ENCODE results near the gene SLC44A1.
A peak's percentile ranks its signal among the peaks of the same experiment; 100 is the strongest.
"Not testable (repeated sequence)": the region's sequence is repeated elsewhere in the genome, so short reads cannot be mapped to it uniquely, and the experiment has no call there.

The SLC44A1 gene

DNA sequence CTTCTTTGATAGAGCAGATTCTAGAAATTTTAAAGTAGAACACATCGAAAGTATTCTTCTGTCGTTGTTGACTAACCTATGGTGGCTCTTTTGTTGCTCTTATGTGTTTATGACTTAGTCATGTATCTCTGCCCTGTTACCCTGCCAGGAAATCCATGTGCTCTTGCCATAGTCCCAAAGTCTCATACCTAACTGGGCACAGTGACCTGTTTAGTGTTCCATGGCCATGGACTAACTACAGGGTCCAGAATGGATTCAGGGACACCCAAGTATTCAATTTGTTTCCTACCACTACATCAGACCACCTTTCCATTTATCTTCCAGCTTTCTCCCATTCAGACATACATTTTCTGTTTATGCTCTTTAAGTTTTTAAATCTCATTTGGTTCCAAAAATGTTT is 18.0 kb downstream of the SLC44A1 start:
- DNase-seq (ENCODE audit: low read depth) = no peak
- no peak for TF ChIP-seq MYC (IDR thresholded peaks at IDR 0.05; ENCODE audit: low read depth, low read length)
- TF ChIP-seq, protein P1, sequence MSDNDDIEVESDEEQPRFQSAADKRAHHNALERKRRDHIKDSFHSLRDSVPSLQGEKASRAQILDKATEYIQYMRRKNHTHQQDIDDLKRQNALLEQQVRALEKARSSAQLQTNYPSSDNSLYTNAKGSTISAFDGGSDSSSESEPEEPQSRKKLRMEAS (IDR thresholded peaks at IDR 0.05; ENCODE audit: low read depth, low read length) = no peak
- TF ChIP-seq, protein P2, sequence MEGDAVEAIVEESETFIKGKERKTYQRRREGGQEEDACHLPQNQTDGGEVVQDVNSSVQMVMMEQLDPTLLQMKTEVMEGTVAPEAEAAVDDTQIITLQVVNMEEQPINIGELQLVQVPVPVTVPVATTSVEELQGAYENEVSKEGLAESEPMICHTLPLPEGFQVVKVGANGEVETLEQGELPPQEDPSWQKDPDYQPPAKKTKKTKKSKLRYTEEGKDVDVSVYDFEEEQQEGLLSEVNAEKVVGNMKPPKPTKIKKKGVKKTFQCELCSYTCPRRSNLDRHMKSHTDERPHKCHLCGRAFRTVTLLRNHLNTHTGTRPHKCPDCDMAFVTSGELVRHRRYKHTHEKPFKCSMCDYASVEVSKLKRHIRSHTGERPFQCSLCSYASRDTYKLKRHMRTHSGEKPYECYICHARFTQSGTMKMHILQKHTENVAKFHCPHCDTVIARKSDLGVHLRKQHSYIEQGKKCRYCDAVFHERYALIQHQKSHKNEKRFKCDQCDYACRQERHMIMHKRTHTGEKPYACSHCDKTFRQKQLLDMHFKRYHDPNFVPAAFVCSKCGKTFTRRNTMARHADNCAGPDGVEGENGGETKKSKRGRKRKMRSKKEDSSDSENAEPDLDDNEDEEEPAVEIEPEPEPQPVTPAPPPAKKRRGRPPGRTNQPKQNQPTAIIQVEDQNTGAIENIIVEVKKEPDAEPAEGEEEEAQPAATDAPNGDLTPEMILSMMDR (IDR thresholded peaks at IDR 0.05; ENCODE audit: low read depth, low read length) = no peak
- no peak for TF ChIP-seq POLR2A (IDR thresholded peaks at IDR 0.05; ENCODE audit: extremely low read depth, insufficient read length)
- H3K4me3 ChIP-seq (ENCODE audit: low read depth, low read length) = no peak overlapping the region

DNA sequence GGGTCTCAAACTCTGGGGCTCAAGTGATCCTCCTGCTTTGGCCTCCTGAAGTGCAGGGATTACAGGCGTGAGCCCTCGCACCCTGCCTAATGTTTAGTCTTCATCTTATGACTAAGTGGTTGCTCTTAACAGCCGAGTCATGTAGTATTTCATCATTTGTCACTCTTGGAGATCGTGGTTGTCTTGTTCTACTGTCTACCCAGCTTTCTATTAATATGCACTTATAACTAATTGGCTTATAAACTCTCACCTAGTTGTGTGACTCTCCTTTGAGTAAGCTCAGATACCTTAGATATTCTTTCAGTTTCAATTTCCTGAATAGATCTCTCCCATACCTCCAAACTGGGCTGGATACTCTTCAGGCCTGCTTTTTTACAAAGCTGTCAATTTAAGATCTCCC is 19.9 kb downstream of the SLC44A1 start:
- DNase-seq (ENCODE audit: low read depth) = peak; percentile 62
- no peak overlapping the region for H3K4me3 ChIP-seq (ENCODE audit: low read depth, low read length)
- TF ChIP-seq POLR2A (IDR thresholded peaks at IDR 0.05; ENCODE audit: extremely low read depth, insufficient read length) = no peak
- TF ChIP-seq MYC (IDR thresholded peaks at IDR 0.05; ENCODE audit: low read depth, low read length) = no peak
- TF ChIP-seq, protein P1 (IDR thresholded peaks at IDR 0.05; ENCODE audit: low read depth, low read length) = no peak
- TF ChIP-seq, protein P2 (IDR thresholded peaks at IDR 0.05; ENCODE audit: low read depth, low read length) = no peak

DNA sequence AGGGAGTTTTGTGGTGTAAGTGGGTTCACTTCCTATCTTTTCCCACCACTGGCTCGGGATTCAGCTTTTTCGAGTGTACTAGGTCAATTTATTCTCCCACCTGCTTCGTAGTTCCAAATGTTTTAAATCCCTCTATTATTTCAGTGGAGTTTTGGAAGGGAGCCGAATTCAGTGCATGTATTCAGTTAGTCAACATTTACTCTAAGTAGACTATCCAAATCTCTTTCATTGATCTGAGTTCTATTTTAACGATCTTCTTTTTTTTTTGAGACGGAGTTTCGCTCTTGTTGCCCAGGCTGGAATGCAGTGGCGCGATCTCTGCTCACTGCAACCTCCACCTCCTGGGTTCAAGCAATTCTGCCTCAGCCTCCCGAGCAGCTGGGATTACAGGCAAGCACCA is 23.8 kb downstream of the SLC44A1 start:
- DNase-seq (ENCODE audit: low read depth); H3K4me3 ChIP-seq (ENCODE audit: low read depth, low read length): not testable (repeated sequence)

DNA sequence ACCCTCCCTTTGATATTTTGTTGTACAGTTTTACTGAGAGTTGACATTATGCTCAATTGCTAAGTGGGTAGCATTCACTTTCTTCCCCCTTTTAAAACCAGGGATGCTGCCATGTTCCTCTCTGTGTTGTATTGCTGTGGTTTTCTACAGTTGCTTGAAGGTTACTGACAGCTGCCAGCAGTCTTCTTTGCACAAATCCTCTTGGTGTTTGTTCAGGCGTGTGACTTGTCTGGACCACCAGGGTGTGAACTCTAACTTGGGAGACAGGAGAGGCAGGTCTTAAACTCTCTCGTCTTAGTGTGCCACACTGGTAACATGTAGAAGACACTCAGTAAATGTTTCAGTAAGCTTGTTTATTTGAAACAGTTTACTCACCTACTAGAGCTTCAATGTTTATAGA is 25.1 kb downstream of the SLC44A1 start:
- TF ChIP-seq, protein P1 (IDR thresholded peaks at IDR 0.05; ENCODE audit: low read depth, low read length) = no peak
- TF ChIP-seq, protein P2 (IDR thresholded peaks at IDR 0.05; ENCODE audit: low read depth, low read length) = no peak
- no peak for TF ChIP-seq MYC (IDR thresholded peaks at IDR 0.05; ENCODE audit: low read depth, low read length)
- no peak for TF ChIP-seq POLR2A (IDR thresholded peaks at IDR 0.05; ENCODE audit: extremely low read depth, insufficient read length)

DNA sequence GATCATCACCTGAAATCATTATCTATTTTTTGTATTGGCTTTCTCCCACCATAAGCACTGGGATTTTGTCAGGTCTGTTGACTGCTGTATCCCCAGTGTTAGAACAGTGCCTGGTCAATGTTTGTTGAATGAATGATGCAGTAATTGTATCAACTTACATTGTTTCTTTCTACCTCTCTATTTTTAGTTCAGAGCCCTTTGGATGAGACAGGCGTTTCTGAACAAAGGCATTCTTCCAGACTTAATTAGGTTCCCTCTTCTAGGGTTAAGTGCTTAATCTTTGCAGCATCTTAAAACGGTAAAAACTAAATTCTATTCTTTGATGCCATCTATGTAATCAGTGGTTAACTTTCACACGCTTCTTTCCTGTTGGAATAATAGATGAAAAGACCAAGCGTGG is 26.3 kb downstream of the SLC44A1 start:
- no peak for DNase-seq (ENCODE audit: low read depth)
- TF ChIP-seq, protein P2 (IDR thresholded peaks at IDR 0.05; ENCODE audit: low read depth, low read length) = no peak
- no peak for TF ChIP-seq MYC (IDR thresholded peaks at IDR 0.05; ENCODE audit: low read depth, low read length)
- TF ChIP-seq, protein P1 (IDR thresholded peaks at IDR 0.05; ENCODE audit: low read depth, low read length) = no peak
- no peak for TF ChIP-seq POLR2A (IDR thresholded peaks at IDR 0.05; ENCODE audit: extremely low read depth, insufficient read length)
- H3K4me3 ChIP-seq (ENCODE audit: low read depth, low read length) = no peak overlapping the region

More for the DNA sequence above, 25.1 kb downstream of the SLC44A1 start:
- DNase-seq (ENCODE audit: low read depth) = no peak
- no peak overlapping the region for H3K4me3 ChIP-seq (ENCODE audit: low read depth, low read length)

DNA sequence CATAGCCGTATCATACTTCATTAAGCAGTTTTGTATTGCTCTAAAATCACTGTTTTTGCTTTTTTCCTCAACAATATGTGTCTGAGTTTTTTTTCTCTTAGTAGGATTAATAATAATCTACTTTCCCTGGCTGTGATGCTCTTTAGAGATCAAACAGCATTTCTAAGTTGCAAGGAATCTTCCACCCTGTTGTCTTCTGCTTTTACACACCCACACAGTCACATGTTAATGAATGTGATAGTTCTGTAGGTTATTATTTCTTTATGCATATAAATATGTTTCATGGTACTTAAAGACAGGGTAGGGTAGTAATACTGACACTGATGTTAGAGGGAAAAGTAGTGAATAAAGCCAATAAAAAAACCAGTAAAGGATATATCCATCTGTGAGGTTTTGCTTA is 29.3 kb downstream of the SLC44A1 start:
- no peak for DNase-seq (ENCODE audit: low read depth)
- H3K4me3 ChIP-seq (ENCODE audit: low read depth, low read length) = no peak overlapping the region
- TF ChIP-seq, protein P2 (IDR thresholded peaks at IDR 0.05; ENCODE audit: low read depth, low read length) = no peak
- TF ChIP-seq, protein P1 (IDR thresholded peaks at IDR 0.05; ENCODE audit: low read depth, low read length) = no peak
- no peak for TF ChIP-seq MYC (IDR thresholded peaks at IDR 0.05; ENCODE audit: low read depth, low read length)
- no peak for TF ChIP-seq POLR2A (IDR thresholded peaks at IDR 0.05; ENCODE audit: extremely low read depth, insufficient read length)

All from NB4 (cell line).